CD4-positive, alpha-beta T cell (primary cell): ENCODE measurements around the gene SYT17. TPM values are rescaled to one million over a fixed set of nuclear protein-coding genes. Genes with fewer than 3 reads are reported as not detected.

Experiments used
- ATAC-seq: fragments of 200-7000 bp; cut with Tn5 transposase; one replicate; pipeline ENCODE4 v1.10.0; 2022; ENCODE audit warnings: mild to moderate bottlenecking; ENCODE audit not compliant: poor library complexity
- CTCF ChIA-PET: fragments of 350-600 bp; sonication (Branson Sonifier 250); formaldehyde crosslinking; loops from one replicate; lab custom pipeline; 2021; ENCODE audit warnings: antibody characterized with exemption, inconsistent platforms; lab: Charles Lee
- POLR2A ChIA-PET: fragments of 350-600 bp; sonication (Branson Sonifier 250); formaldehyde crosslinking; loops from one replicate; lab custom pipeline; 2021; ENCODE audit warnings: antibody characterized with exemption, inconsistent platforms; lab: Charles Lee
- DNase-seq, 14 experiments: peaks; one replicate each; pipeline ENCODE4 v3.0.0-alpha.2; 2013 to 2020; ENCODE audit warnings: mixed read lengths in 2 of 14
- H3K27ac ChIP-seq, 2 donors: one replicate each; pipeline versions ENCODE4 v1.5.1 to v1.7.0; 2013; ENCODE audit warnings: low read length in 2 of 2, low read depth in 1 of 2, mild to moderate bottlenecking in 1 of 2
- H3K27me3 ChIP-seq, 2 experiments: 1 replicate in 1 of 2; 2 replicates in 1 of 2; pipeline versions ENCODE4 v1.6.1 to v1.7.0; 2013; ENCODE audit warnings: low read length in 2 of 2, control low read depth in 1 of 2, mild to moderate bottlenecking in 1 of 2, moderate library complexity in 1 of 2; ENCODE audit not compliant: insufficient read depth in 2 of 2, control insufficient read depth in 1 of 2
- H3K36me3 ChIP-seq: one replicate; pipeline ENCODE4 v1.6.1; 2013; ENCODE audit warnings: low read length, control low read depth; ENCODE audit not compliant: insufficient read depth
- H3K4me1 ChIP-seq: one replicate; pipeline ENCODE4 v1.6.1; 2013; ENCODE audit warnings: low read length, control low read depth; ENCODE audit not compliant: insufficient read depth
- H3K4me3 ChIP-seq: one replicate; pipeline ENCODE4 v1.5.1; 2013; ENCODE audit warnings: mild to moderate bottlenecking, low read length, moderate library complexity
- H3K9me3 ChIP-seq, 2 experiments: 1 replicate in 1 of 2; 2 replicates in 1 of 2; pipeline versions ENCODE4 v1.6.1 to v1.7.0; 2013; ENCODE audit warnings: low read length in 2 of 2, mild to moderate bottlenecking in 2 of 2, control low read depth in 1 of 2, moderate library complexity in 1 of 2; ENCODE audit not compliant: control insufficient read depth in 1 of 2, insufficient read depth in 1 of 2
- H3K27ac Mint-ChIP-seq: one replicate; pipeline ENCODE4 v1.8.0; 2020; ENCODE audit warnings: mixed read lengths
- H3K27me3 Mint-ChIP-seq: one replicate; pipeline ENCODE4 v1.8.0; 2021; ENCODE audit warnings: mixed read lengths
- H3K36me3 Mint-ChIP-seq: one replicate; pipeline ENCODE4 v1.8.0; 2021; ENCODE audit warnings: low read depth, mixed read lengths
- H3K4me1 Mint-ChIP-seq: one replicate; pipeline ENCODE4 v1.8.0; 2021; ENCODE audit warnings: low read depth, mixed read lengths
- H3K4me3 Mint-ChIP-seq: one replicate; pipeline ENCODE4 v1.8.0; 2020; ENCODE audit warnings: mild to moderate bottlenecking, mixed read lengths
- H3K9me3 Mint-ChIP-seq: one replicate; pipeline ENCODE4 v1.8.0; 2020; ENCODE audit warnings: mixed read lengths
- CTCF ChIP-seq: fragments of 200-600 bp; IDR thresholded peaks from one replicate; pipeline ENCODE4 v1.8.0; 2022; ENCODE audit warnings: antibody characterized with exemption, mild to moderate bottlenecking
- intact Hi-C, 2 experiments: fragments of 100-400 bp; cut with DNase I in 1 of 2; cut with micrococcal nuclease in 1 of 2; formaldehyde crosslinking; loops; one replicate each; pipeline versions ENCODE4 v1.15.1 to v1.9.0; 2023 to 2025; cut with DNase I, micrococcal nuclease
- total RNA-seq, 174 experiments: library from RNA in 2 of 174; stranded (reverse) in 2 of 174; gene quantifications; one replicate each; pipeline ENCODE4 v1.2.3 and lab custom pipeline; 2021 to 2026

The SYT17 gene
- total RNA-seq, 2 experiments from 2014 or later = not detected

- Mint-ChIP-seq H3K27me3 (peaks cover 9% of the 10 kb centered on the region), H3K4me1 (no peaks in the 10 kb centered on the region), H3K9me3 (no peaks in the 10 kb centered on the region), H3K4me3 (no peak overlapping the region), H3K27ac (no peak overlapping the region), H3K36me3 (no peaks in the 10 kb centered on the region)
- intact Hi-C loops = no loop called here
- Histone ChIP-seq H3K36me3 (no peaks in the 10 kb centered on the region), H3K27me3 (no peaks in the 10 kb centered on the region), H3K4me1 (no peaks in the 10 kb centered on the region), H3K9me3 (no peaks in the 10 kb centered on the region), H3K27ac (no peak overlapping the region), H3K4me3 (no peak overlapping the region)
- POLR2A ChIA-PET = no interaction called here
- DNase-seq (no peak), ATAC-seq (no peak)
- CTCF ChIA-PET = no interaction called here
- TF ChIP-seq CTCF = no peak
These were observed 118.8 kb downstream of the SYT17 start for GRCh38 chr16:19286827-19287226.

- DNase-seq (no peak), ATAC-seq (no peak)
- Mint-ChIP-seq H3K9me3 (no peaks in the 10 kb centered on the region), H3K4me3 (no peak overlapping the region), H3K27ac (no peak overlapping the region), H3K36me3 (no peaks in the 10 kb centered on the region), H3K4me1 (no peaks in the 10 kb centered on the region), H3K27me3 (peaks cover 9% of the 10 kb centered on the region)
- Histone ChIP-seq H3K27ac (no peak overlapping the region), H3K4me1 (no peaks in the 10 kb centered on the region), H3K27me3 (no peaks in the 10 kb centered on the region), H3K36me3 (no peaks in the 10 kb centered on the region), H3K4me3 (no peak overlapping the region), H3K9me3 (no peaks in the 10 kb centered on the region)
- intact Hi-C loops = no loop called here
- ChIA-PET CTCF (no interaction called here), POLR2A (no interaction called here)
- no peak for TF ChIP-seq CTCF
These were observed 119.2 kb downstream of the SYT17 start for GRCh38 chr16:19287241-19287640.

GRCh38 chr16:19288872-19289799 lies 121.1 kb downstream of the SYT17 start:
- Histone ChIP-seq H3K27me3 (peaks cover 0 to 2% of the 10 kb centered on the region in 2 experiments), H3K9me3 (no peaks in the 10 kb centered on the region), H3K36me3 (no peaks in the 10 kb centered on the region), H3K4me3 (no peak overlapping the region), H3K4me1 (no peaks in the 10 kb centered on the region), H3K27ac (no peak overlapping the region)
- intact Hi-C loops = no loop called here
- ChIA-PET POLR2A (no interaction called here), CTCF (no interaction called here)
- no peak for DNase-seq
- Mint-ChIP-seq H3K4me1 (peaks cover 2% of the 10 kb centered on the region), H3K36me3 (no peaks in the 10 kb centered on the region), H3K9me3 (no peaks in the 10 kb centered on the region), H3K27me3 (peaks cover 10% of the 10 kb centered on the region), H3K27ac (no peak overlapping the region), H3K4me3 (no peak overlapping the region)
- TF ChIP-seq CTCF = no peak
- no peak for ATAC-seq
